HUES48 (cell line): Measurements from ENCODE around the gene NIPAL3.
"Not testable (repeated sequence)": the region's sequence is repeated elsewhere in the genome, so short reads cannot be mapped to it uniquely, and the experiment has no call there.

Source experiments
- H3K27ac ChIP-seq: one replicate; pipeline ENCODE4 v1.7.0; 2013; ENCODE audit warnings: low read depth, low read length, inconsistent platforms
- H3K27me3 ChIP-seq: 2 replicates; pipeline ENCODE4 v1.6.1; 2013; ENCODE audit warnings: mild to moderate bottlenecking, low read length; ENCODE audit not compliant: control insufficient read depth, insufficient read depth
- H3K36me3 ChIP-seq: 2 replicates; pipeline ENCODE4 v1.6.1; 2013; ENCODE audit warnings: low read length; ENCODE audit not compliant: control insufficient read depth, insufficient read depth
- H3K4me1 ChIP-seq: 2 replicates; pipeline ENCODE4 v1.6.1; 2013; ENCODE audit warnings: mild to moderate bottlenecking, low read length; ENCODE audit not compliant: control insufficient read depth, insufficient read depth
- H3K4me3 ChIP-seq: 2 replicates; pipeline ENCODE4 v1.5.1; 2013; ENCODE audit warnings: mild to moderate bottlenecking, low read depth, low read length
- H3K9ac ChIP-seq: 2 replicates; pipeline ENCODE4 v1.6.1; 2013; ENCODE audit warnings: mild to moderate bottlenecking, low read depth, low read length, moderate library complexity
- H3K9me3 ChIP-seq: 2 replicates; pipeline ENCODE4 v1.6.1; 2013; ENCODE audit warnings: low read length; ENCODE audit not compliant: control insufficient read depth, insufficient read depth

Gene NIPAL3

GRCh38 chr1:24442764-24443163, 27.2 kb downstream of the NIPAL3 start:
- Histone ChIP-seq H3K4me3 (no peak overlapping the region), H3K9me3 (no peaks in the 10 kb centered on the region), H3K4me1 (peaks cover 9% of the 10 kb centered on the region; the same call in 1 of the 2 replicates), H3K9ac (no peak overlapping the region), H3K36me3 (no peaks in the 10 kb centered on the region), H3K27me3 (no peaks in the 10 kb centered on the region), H3K27ac (no peak overlapping the region)

GRCh38 chr1:24443241-24443656, 27.6 kb downstream of the NIPAL3 start:
- H3K9me3 ChIP-seq: no peaks in the 10 kb centered on the region
- no peak overlapping the region for H3K27ac ChIP-seq
- no peaks in the 10 kb centered on the region for H3K36me3 ChIP-seq
- peaks cover 7% of the 10 kb centered on the region; the same call in 1 of the 2 replicates for H3K4me1 ChIP-seq
- H3K4me3 ChIP-seq: no peak overlapping the region
- H3K9ac ChIP-seq: no peak overlapping the region
- H3K27me3 ChIP-seq: no peaks in the 10 kb centered on the region

GRCh38 chr1:24446446-24446845, 30.8 kb downstream of the NIPAL3 start:
- H3K9ac ChIP-seq, H3K4me3 ChIP-seq, H3K36me3 ChIP-seq: not testable (repeated sequence)

GRCh38 chr1:24450316-24450715, 34.7 kb downstream of the NIPAL3 start:
- Histone ChIP-seq H3K27ac (no peak overlapping the region), H3K27me3 (no peaks in the 10 kb centered on the region), H3K9me3 (no peaks in the 10 kb centered on the region), H3K4me3 (no peak overlapping the region), H3K4me1 (no peaks in the 10 kb centered on the region), H3K36me3 (0 out of 2 replicates have a peak, but pooled peaks cover 4% of the 10 kb centered on the region), H3K9ac (no peak overlapping the region)

More at GRCh38 chr1:24446446-24446845, 30.8 kb downstream of the NIPAL3 start:
- not testable (repeated sequence) for H3K27ac ChIP-seq, H3K27me3 ChIP-seq, H3K9me3 ChIP-seq, H3K4me1 ChIP-seq

- Histone ChIP-seq H3K27ac (no peak overlapping the region), H3K4me3 (no peak overlapping the region), H3K4me1 (no peaks in the 10 kb centered on the region), H3K9ac (no peak overlapping the region), H3K27me3 (no peaks in the 10 kb centered on the region), H3K36me3 (0 out of 2 replicates have a peak, but pooled peaks cover 4% of the 10 kb centered on the region), H3K9me3 (no peaks in the 10 kb centered on the region)
These were observed 35.3 kb downstream of the NIPAL3 start for GRCh38 chr1:24450857-24451397.

- Histone ChIP-seq H3K27me3 (no peaks in the 10 kb centered on the region), H3K9me3 (no peaks in the 10 kb centered on the region)
These were observed 36.1 kb downstream of the NIPAL3 start for GRCh38 chr1:24451746-24452145.

GRCh38 chr1:24452922-24453485, 37.4 kb downstream of the NIPAL3 start:
- Histone ChIP-seq H3K9me3 (no peaks in the 10 kb centered on the region), H3K36me3 (0 out of 2 replicates have a peak, but pooled peaks cover 4% of the 10 kb centered on the region), H3K27ac (no peak overlapping the region), H3K4me3 (no peak overlapping the region), H3K4me1 (no peaks in the 10 kb centered on the region), H3K27me3 (no peaks in the 10 kb centered on the region), H3K9ac (no peak overlapping the region)

More at GRCh38 chr1:24451746-24452145, 36.1 kb downstream of the NIPAL3 start:
- Histone ChIP-seq H3K9ac (no peak overlapping the region), H3K4me3 (no peak overlapping the region), H3K27ac (no peak overlapping the region), H3K36me3 (0 out of 2 replicates have a peak, but pooled peaks cover 4% of the 10 kb centered on the region), H3K4me1 (no peaks in the 10 kb centered on the region)

- H3K27me3 ChIP-seq: no peaks in the 10 kb centered on the region
- no peak overlapping the region for H3K4me3 ChIP-seq
- no peaks in the 10 kb centered on the region for H3K9me3 ChIP-seq
- 0 out of 2 replicates have a peak, but pooled peaks cover 3% of the 10 kb centered on the region for H3K36me3 ChIP-seq
- H3K4me1 ChIP-seq: no peaks in the 10 kb centered on the region
- H3K9ac ChIP-seq: no peak overlapping the region
- H3K27ac ChIP-seq: no peak overlapping the region
These were observed 39.1 kb downstream of the NIPAL3 start for GRCh38 chr1:24454673-24455072.

- no peaks in the 10 kb centered on the region for H3K36me3 ChIP-seq
- no peaks in the 10 kb centered on the region for H3K4me1 ChIP-seq
- no peaks in the 10 kb centered on the region for H3K9me3 ChIP-seq
- no peak overlapping the region for H3K4me3 ChIP-seq
- H3K27ac ChIP-seq: no peak overlapping the region
- no peak overlapping the region for H3K9ac ChIP-seq
- H3K27me3 ChIP-seq: no peaks in the 10 kb centered on the region
These were observed 39.7 kb downstream of the NIPAL3 start for GRCh38 chr1:24455272-24455671.

GRCh38 chr1:24457866-24458265, 42.3 kb downstream of the NIPAL3 start:
- H3K36me3 ChIP-seq: no peaks in the 10 kb centered on the region
- no peak overlapping the region for H3K4me3 ChIP-seq
- H3K9me3 ChIP-seq: no peaks in the 10 kb centered on the region
- no peak overlapping the region for H3K27ac ChIP-seq
- no peak overlapping the region for H3K9ac ChIP-seq
- no peaks in the 10 kb centered on the region for H3K27me3 ChIP-seq
- H3K4me1 ChIP-seq: peaks cover under 1% of the 10 kb centered on the region; the same call in 1 of the 2 replicates

GRCh38 chr1:24459551-24460266, 44.1 kb downstream of the NIPAL3 start:
- no peak overlapping the region for H3K27ac ChIP-seq
- H3K36me3 ChIP-seq: no peaks in the 10 kb centered on the region
- H3K9ac ChIP-seq: no peak overlapping the region
- H3K9me3 ChIP-seq: no peaks in the 10 kb centered on the region
- H3K4me1 ChIP-seq: peaks cover 16% of the 10 kb centered on the region
- no peaks in the 10 kb centered on the region for H3K27me3 ChIP-seq
- no peak overlapping the region for H3K4me3 ChIP-seq
